IPS-18c (cell line): ENCODE measurements around the gene FBN1.

Experiments used
- H3K4me3 ChIP-seq: 2 replicates; pipeline ENCODE4 v1.7.0; 2013; ENCODE audit warnings: low read depth, mild to moderate bottlenecking, low read length, moderate library complexity; ENCODE audit not compliant: insufficient read depth
- H3K9me3 ChIP-seq: one replicate; pipeline ENCODE4 v1.6.1; 2013; ENCODE audit warnings: mild to moderate bottlenecking, low read length, moderate library complexity; ENCODE audit not compliant: control insufficient read depth, insufficient read depth

FBN1 gene

GRCh38 chr15:48422401-48422800, 223.1 kb downstream of the FBN1 start:
- Histone ChIP-seq H3K9me3 (no peaks in the 10 kb centered on the region), H3K4me3 (no peak overlapping the region)

- Histone ChIP-seq H3K4me3 (no peak overlapping the region), H3K9me3 (no peaks in the 10 kb centered on the region)
Measured at GRCh38 chr15:48421362-48421761, 224.1 kb downstream of the FBN1 start.

GRCh38 chr15:48419896-48420295, 225.6 kb downstream of the FBN1 start:
- Histone ChIP-seq H3K9me3 (no peaks in the 10 kb centered on the region), H3K4me3 (no peak overlapping the region)

- Histone ChIP-seq H3K4me3 (no peak overlapping the region), H3K9me3 (no peaks in the 10 kb centered on the region)
Measured at GRCh38 chr15:48418343-48418742, 227.2 kb downstream of the FBN1 start.

GRCh38 chr15:48416301-48416700, 229.2 kb downstream of the FBN1 start:
- Histone ChIP-seq H3K9me3 (no peaks in the 10 kb centered on the region), H3K4me3 (no peak overlapping the region)

- Histone ChIP-seq H3K4me3 (no peak overlapping the region), H3K9me3 (no peaks in the 10 kb centered on the region)
Measured at GRCh38 chr15:48415036-48415886, 230.2 kb downstream of the FBN1 start.

- Histone ChIP-seq H3K9me3 (no peaks in the 10 kb centered on the region), H3K4me3 (no peak overlapping the region)
Measured at GRCh38 chr15:48414015-48414414, 231.5 kb downstream of the FBN1 start.

GRCh38 chr15:48413304-48413703, 232.2 kb downstream of the FBN1 start:
- Histone ChIP-seq H3K9me3 (no peaks in the 10 kb centered on the region), H3K4me3 (no peak overlapping the region)

- H3K4me3 ChIP-seq = no peak overlapping the region
- H3K9me3 ChIP-seq = no peaks in the 10 kb centered on the region
Measured at GRCh38 chr15:48411971-48412591, 233.4 kb downstream of the FBN1 start.

GRCh38 chr15:48409623-48410022, 235.9 kb downstream of the FBN1 start:
- H3K4me3 ChIP-seq = no peak overlapping the region
- no peaks in the 10 kb centered on the region for H3K9me3 ChIP-seq

GRCh38 chr15:48408327-48408726, 237.2 kb downstream of the FBN1 start:
- no peak overlapping the region for H3K4me3 ChIP-seq
- no peaks in the 10 kb centered on the region for H3K9me3 ChIP-seq

- H3K4me3 ChIP-seq = no peak overlapping the region
- no peaks in the 10 kb centered on the region for H3K9me3 ChIP-seq
Measured at GRCh38 chr15:48407646-48408045, 237.9 kb downstream of the FBN1 start.

- Histone ChIP-seq H3K4me3 (no peak overlapping the region), H3K9me3 (no peaks in the 10 kb centered on the region)
Measured at GRCh38 chr15:48406911-48407310, 238.6 kb downstream of the FBN1 start.

- H3K9me3 ChIP-seq = no peaks in the 10 kb centered on the region
- no peak overlapping the region for H3K4me3 ChIP-seq
Measured at GRCh38 chr15:48406266-48406891, 239.1 kb downstream of the FBN1 start.

- no peaks in the 10 kb centered on the region for H3K9me3 ChIP-seq
- H3K4me3 ChIP-seq = no peak overlapping the region
Measured at GRCh38 chr15:48402427-48403177, 242.9 kb downstream of the FBN1 start.

- Histone ChIP-seq H3K9me3 (no peaks in the 10 kb centered on the region), H3K4me3 (no peak overlapping the region)
Measured at GRCh38 chr15:48400086-48400485, 245.4 kb downstream of the FBN1 start.

- Histone ChIP-seq H3K9me3 (no peaks in the 10 kb centered on the region), H3K4me3 (no peak overlapping the region)
Measured at GRCh38 chr15:48397841-48398240, 247.7 kb downstream of the FBN1 start.
